ENCODE results near the gene PCNT.
A peak's percentile ranks its signal among the peaks of the same experiment; 100 is the strongest.

The PCNT gene, protein sequence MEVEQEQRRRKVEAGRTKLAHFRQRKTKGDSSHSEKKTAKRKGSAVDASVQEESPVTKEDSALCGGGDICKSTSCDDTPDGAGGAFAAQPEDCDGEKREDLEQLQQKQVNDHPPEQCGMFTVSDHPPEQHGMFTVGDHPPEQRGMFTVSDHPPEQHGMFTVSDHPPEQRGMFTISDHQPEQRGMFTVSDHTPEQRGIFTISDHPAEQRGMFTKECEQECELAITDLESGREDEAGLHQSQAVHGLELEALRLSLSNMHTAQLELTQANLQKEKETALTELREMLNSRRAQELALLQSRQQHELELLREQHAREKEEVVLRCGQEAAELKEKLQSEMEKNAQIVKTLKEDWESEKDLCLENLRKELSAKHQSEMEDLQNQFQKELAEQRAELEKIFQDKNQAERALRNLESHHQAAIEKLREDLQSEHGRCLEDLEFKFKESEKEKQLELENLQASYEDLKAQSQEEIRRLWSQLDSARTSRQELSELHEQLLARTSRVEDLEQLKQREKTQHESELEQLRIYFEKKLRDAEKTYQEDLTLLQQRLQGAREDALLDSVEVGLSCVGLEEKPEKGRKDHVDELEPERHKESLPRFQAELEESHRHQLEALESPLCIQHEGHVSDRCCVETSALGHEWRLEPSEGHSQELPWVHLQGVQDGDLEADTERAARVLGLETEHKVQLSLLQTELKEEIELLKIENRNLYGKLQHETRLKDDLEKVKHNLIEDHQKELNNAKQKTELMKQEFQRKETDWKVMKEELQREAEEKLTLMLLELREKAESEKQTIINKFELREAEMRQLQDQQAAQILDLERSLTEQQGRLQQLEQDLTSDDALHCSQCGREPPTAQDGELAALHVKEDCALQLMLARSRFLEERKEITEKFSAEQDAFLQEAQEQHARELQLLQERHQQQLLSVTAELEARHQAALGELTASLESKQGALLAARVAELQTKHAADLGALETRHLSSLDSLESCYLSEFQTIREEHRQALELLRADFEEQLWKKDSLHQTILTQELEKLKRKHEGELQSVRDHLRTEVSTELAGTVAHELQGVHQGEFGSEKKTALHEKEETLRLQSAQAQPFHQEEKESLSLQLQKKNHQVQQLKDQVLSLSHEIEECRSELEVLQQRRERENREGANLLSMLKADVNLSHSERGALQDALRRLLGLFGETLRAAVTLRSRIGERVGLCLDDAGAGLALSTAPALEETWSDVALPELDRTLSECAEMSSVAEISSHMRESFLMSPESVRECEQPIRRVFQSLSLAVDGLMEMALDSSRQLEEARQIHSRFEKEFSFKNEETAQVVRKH (N-terminal part only)

DNA sequence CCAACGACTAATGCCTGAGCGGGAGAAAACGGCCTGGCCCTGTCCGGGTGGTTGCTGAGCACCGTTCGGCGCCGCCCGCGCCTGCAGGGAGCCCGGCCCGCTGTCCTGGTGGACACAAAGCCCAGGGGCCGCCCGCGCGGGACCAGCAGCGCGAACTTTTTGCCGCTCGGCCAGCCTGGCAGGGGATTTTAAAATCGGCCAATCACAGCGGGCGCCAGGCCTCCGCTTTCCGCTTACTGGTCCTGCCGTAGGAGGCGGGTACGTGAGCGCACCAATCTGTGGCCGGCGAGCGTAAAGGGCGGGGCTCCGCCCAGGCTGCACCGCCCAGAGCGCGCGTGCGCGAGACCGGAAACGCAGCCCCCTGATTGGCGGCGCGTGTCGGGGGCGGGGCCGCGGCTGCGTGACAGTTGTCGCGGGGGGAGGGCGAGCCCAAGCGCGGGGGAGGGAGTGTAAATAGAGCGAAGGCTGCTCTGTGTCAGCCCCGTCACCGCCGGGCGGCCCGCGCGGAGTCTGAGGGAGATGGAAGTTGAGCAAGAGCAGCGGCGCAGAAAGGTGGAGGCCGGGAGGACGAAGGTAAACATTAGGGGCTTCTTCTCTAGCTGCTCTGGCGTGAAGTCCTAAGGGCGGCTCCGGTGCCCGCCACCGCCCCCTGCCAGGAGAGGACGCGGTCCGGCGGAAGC lies at the start of gene PCNT, which contains the start of gene C21orf58:
PCNT (plus strand) TSS at position 447 of the 680 bp plus-strand sequence; CDS start at position 520, 73 bp downstream.
C21orf58 (minus strand) TSS at position 161 of the 680 bp plus-strand sequence. CDS start 1,132 bp downstream, outside the sequence.
- peak; percentile 90 for DNase-seq

DNA sequence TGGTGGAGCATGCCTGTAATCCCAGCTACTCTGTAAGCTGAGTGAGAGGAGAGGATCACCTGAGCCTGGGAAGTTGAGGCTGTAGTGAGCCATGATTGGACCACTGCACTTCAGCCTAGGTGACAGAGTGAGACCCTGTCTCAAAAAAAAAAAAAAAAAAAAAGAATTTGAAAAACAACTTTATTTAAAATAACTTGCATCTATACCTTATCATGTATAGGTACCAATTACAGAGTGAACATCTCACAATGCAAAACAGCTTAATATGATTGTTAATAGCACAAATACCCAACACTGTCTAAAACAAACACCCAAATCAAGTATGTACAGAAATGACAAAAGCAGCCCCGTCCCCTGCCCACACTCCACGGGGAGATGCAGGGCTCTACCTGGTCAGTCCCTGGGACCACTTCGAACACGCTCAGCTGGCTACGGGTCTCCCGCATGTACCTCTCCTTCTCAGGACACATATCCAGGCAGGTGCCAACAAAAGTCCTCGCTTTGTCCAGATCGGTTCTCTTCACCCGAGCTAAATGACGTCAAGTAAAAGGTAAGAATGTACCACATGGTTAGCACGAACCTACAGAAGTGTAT lies 49.1 kb upstream of the PCNT start:
- DNase-seq: no peak

DNA sequence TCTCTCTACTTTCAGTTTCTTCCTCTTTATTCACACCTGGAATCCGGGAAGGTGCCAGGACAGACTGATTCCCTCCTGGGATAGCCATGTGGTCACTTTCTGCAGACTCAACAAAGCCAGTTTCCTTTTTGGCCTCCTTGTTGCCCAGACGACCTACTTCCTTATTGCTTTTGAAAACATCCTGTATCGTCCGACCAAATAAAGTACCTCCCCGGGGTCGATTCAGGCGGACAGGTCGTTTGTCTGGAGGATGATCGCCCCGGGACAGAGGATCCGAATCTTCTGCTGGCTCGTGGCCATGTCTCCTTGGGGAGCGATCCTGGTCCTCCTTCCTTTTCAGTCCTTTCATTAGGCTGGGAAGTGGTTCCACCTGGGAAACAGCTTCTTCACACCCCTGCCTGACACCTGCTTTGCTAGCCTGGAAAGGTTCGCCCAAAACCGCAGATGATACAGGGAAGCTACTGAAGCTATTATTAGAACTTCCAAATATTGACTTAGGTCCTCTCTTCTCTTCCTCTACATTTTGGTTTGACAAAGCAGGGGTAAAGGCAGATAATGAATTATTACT lies 39.8 kb upstream of the PCNT start:
- DNase-seq: no peak

DNA sequence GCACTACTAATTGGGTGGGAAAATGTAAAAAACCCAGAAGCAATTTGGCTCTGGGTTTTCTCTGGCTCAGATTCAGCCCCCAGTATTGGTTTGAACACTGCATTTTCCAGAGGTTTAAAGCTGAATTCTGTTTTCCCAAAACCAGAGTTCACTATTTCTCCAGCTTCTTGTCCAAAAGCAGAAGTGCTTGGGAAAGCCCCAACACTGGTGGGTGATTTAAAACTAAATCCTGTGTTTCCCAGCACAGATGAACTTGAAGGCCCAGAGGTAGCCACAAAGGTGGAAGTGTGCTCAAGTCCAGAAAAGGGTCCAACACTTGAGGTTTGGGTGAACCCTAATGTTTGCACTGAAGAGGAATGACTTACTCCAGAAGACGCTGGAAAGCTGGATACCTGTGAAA lies 39.2 kb upstream of the PCNT start:
- no peak for DNase-seq

DNA sequence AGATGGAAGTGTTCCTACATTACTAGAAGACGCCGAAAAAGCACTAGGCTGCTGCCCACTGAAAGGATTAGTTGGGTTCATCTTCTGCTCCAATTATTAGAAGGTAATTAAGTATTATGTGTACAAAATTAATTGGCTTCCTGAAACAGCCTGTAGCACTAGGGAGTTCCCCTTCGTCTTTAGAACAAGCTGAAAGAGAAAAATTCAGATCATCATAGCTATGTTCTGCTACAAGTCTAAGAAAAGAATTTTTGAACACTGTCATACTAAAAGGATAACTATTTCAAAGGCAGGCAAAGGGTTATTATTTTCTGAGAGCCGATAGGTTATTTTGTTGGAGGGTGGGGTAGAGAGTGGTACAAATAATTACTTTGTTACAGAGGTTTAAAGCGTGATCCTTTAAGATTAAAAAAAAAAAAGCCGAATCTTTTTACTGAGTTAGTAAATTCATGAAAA lies 38.7 kb upstream of the PCNT start, which contains the start of gene MCM3AP:
MCM3AP (minus strand) TSS at position 406 of the 456 bp plus-strand sequence; CDS start at position 81, 325 bp downstream.
- no peak for DNase-seq

DNA sequence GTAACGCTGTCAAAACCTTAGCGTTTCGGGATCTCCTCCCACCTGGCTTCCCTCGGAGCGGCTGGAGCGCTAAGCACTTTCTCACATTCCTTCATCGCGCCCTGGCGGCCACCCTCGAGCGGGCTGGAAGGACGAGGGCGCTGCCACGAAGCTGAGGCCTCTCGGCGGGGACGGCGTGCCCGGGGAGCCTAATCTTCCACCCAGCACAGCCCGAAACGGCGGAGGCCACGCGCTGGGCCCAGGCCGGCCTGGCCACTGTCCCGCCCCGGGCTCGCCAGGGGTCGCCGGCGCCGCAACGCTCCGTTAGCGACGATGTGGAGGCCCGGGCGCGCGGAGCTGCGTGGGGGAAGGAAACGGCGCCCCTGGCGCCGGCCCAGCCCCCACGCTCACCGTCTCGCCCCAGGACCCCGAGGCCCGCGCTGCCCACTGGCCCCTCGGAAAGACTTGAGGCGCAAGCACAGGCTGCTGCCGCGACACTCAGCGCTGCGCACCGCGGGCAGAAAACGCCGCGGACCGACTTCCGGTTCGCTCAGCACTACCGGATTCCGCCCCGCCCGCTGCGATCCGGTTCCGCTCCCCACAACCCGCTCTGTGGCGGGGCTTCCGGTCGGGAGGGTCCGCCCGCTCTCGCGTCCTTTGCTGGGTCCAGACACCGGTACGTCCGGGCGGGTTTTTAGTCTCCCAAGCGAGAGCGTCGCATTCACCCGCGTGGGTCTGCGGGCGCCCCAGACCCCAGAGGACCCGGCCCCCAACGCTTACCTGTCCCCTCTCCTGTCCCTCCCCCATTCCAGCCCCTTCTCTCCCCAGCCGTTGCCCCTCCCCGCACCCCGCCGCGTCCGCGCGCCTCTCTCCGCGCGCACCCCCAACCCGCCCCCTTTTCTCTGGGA lies 38.0 kb upstream of the PCNT start, which contains the start of gene YBEY:
YBEY (plus strand) TSS at position 582 of the 887 bp plus-strand sequence. CDS start 572 bp downstream, outside the sequence.
- peak; percentile 80 for DNase-seq

DNA sequence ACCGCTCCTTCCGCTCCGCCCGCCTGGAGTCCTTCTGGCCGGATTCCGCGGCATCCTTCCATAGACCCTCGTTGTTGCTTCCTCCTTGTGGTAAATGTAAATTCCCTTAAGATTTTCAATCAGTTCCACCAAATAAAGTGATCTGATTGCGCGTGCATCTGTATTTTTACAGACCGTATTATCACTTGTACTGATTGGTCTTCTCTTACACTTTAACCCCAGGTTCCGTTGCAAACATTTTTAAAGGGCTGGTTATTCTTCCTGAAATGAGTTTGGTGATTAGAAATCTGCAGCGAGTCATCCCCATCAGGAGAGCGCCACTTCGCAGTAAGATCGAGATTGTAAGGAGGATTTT lies 37.3 kb upstream of the PCNT start:
- peak; percentile 56 for DNase-seq

DNA sequence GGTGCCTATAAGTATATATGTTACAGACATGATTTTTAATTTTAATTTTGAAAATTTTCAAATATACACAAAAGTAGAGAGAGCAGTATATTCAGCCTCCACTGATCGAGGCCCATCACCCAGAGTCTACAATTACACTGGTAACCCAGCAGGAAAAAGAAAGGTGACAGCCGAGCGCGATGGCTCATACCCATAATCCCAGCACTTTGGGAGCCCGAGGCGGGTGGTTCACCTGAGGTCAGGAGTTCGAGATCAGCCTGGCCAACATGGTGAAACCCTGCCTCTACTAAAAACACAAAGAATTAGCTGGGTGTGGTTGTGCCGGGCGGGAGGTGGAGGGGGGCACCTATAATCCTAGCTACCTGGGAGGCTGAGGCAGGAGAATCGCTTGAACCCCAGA lies 36.4 kb upstream of the PCNT start:
- DNase-seq: no peak

DNA sequence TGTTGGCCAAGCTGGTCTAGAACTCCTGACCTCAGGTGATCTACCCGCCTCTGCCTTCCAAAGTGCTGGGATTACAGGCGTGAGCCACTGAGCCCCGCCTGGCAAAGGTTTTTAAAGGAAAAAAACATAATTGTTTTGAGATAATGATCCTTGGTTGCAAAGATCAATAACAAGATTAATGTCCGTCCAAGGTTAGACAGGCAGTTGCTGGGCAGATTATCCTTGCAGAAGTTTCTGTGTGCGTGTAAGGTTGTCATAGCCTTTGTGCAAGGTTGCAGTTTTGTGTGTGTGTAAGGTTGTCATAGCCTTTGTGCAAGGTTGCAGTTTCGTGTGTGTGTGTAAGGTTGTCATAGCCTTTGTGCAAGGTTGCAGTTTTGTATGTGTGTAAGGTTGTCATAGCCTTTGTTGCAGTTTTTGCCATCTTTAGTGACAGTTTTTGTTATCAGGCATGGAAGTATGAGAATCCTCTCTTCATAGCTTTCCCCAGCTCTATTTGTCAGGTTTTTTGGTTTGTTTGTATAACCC lies 34.2 kb upstream of the PCNT start:
- no peak for DNase-seq

DNA sequence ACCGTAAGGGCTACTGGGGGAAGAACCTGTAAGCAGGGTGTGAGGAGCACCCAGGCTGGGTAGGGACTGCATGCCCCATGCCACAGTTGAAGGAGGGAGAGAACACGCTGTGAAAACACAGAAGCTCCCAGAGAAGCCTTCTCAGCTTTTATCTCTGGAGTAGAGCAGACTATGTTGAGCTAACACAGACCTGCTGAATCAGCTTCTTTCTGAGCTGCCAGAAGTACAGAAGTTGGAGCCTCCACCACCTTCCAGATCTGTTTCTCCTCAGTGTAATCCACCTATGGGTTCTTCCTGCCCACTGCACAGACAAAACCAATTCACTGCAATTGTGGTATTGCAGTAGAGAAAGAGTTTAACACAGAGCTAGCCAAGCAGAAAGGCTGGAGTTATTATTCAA lies 32.4 kb upstream of the PCNT start:
- DNase-seq: no peak

DNA sequence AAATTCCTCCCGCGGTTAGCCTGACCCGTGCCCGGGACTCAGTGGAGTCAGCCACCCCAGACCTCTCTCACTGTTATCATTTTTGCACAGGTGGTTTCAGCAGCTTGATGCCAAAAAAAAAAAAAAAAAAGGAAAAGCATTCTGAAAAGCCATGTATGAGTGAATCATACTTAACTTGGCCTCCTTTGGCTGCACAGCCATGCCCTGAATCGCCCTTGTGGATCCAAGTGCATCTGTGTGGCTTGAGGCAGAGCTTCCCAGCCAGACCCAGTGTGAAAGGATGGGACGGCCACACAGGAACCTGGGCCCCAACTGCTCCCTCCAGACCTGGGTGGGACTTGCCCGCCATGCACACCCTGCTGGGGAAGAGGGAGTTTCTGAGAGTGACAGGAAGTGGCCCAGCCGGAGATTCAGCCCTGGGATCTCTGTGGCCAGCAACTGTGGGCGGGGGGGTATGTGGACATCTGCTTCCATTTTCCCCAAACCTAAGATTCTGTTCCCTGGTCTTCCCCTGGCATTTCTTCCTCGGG lies 29.2 kb upstream of the PCNT start:
- no peak for DNase-seq

DNA sequence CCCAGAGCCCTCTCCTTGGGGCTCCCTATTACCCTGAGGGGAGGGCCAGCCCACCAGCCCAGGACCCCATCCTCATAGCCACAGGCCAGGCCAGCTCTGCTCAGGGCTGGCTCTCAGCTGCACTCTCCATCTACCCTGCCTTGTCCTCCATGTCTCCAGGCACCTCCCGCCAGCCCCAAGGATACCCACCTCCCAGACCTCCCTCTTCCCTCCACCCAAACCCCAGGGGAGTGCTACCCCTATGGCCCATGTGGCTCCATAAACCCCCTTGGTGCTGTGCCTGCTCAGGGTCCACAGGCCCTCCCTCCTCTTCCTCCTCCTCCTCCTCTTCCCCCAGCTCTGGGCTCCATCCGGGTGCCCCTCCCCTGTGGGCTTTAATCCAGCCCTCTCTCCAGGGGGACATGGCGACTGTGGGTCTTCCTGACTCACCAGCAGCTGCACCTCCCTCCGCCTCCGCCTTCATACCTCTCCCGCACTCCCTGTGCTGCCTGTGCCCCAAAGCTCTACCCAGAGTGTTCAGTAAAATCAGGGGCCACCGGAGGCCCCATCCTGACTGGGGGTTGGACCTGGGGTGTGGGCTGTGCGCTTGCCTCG lies 28.7 kb upstream of the PCNT start:
- no peak for DNase-seq

DNA sequence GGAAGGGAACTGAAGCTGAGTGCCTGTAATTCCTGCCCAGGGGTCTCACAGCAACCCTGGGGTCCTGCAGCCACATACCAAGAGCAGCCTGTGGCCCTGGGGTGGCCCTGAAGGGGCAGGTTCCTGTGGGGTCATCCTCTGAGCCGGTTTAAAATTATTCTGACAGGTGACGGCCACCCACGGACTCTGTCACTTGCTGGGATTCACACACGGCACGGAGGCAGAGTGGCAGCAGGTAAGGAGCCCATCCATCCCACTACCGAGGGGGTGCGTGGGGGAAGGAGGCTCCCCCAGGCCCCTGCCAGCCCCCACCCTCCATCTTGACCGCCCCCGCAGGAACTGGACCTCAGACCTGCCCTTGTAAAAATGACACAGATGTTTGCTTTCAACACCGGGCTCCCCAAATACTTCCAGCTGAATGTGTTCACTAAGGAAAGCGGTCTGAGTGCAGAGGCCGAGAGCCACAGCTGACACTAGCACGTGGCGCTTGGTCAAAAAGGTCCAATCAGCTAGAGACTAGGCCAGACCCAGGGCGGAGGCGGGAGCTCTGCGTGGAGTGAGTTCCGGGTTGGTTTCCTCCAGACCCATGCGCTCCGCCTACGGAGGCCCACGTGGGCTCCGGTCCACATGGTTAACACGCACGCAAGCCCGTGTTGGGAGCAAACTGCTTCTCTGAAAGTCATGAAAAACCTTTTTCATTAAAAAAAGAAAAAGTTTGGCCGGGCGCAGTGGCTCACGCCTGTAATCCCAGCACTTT lies 27.8 kb upstream of the PCNT start:
- DNase-seq: no peak

DNA sequence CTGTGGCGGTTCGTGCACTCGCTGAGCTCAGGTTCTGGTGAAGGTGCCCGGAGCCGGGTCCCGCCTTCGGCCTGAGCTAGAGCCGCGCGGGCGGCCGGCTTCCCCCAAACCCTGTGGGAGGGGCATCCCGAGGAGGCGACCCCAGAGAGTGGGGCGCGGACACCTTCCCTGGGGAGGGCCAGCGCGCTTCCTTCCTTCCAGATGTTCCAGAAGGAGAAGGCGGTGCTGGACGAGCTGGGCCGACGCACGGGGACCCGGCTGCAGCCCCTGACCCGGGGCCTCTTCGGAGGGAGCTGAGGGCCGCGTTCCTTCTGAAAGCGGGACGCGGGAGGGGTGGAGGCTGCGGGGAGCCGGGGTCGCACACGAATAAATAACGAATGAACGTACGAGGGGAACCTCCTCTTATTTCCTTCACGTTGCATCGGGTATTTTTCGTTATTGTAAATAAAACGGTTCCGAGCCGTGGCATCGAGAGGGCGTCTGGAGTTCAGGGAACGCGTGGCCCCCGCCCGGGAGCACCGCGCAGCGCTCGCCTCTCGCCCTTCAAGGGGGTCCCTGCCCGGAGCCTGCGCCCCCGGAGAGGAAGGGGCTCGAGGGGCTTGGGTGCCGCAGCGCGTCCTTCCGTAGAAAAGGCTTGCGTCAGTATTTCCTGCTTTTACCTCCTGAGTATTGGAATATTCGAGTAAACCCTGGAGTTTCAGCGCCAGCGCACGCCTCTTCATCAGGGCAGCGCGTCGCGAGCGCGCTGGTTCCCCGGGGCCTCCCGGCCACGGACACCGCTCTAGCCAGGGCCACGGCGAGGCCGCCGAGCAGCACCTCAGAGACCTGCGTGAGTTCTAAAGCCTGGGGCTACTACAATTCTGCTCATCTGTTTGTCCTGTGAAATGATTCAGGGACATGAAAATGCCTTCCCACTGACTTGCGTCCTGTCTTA lies 26.4 kb upstream of the PCNT start:
- DNase-seq: no peak

DNA sequence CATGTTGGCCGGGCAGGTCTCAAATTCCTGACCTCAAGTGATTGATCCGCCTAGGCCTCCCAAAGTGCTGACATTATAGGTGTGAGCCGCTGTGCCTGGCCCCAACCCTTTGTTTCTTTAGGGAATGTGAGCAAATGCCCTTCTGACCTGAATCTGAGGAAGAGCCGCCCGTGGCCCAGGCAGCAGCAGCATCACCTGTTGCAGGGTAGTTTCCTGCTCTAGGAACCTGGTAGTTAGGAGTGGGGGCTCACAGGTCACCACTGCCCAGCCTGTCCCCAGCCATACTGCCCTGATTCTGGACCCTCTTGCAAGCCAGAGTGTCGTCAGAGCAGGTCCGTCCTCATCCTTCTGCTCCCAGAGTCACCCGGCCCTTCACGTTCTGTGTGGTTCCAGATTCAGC lies 24.8 kb upstream of the PCNT start:
- no peak for DNase-seq

DNA sequence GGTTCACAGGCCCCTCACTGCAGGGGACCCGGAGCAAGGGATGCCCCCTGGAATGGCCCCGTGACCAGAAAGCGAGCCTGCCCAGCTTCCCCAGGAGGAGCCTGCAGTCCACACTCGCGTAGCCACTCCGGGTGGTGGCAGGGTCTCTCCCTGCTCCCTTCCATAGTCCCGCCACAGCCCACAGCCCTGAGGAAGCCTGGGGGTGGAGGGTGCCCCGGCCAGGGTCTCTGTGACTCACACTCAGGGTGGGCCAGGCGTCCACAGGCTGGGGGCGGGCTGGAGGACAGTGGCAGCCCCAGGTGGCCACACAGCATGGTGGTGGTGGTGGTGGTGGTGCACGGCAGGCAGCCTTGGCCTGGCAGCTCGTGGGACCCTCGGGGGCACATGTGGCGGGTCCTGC lies 22.2 kb upstream of the PCNT start:
- no peak for DNase-seq

DNA sequence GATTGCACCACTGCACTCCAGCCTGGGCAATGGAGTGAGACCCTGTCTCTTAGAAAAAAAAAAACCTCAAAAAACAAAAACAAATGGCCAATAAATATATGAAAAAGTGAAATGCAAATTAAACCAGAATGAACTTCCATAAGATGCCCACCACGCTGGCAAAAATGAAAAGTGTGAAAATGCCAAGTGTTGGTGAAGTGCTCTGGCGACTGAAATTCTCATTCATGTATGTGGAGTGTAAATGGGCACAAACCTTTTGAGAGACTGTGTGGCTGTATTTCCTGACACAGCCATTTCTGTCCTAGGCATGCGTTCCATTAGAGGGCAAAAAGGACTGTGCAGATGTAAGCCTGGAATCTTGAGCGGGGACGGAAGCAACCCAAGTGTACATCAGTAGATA lies 19.5 kb upstream of the PCNT start:
- DNase-seq: no peak

Measured in DMS79 (cell line).